GM12874 (cell line): Measurements from ENCODE around the gene PIK3CD.

Source experiments
- TF ChIP-seq, protein P1 (sequence below): IDR thresholded peaks from 2 replicates; pipeline ENCODE4 v1.5.1; 2011; ENCODE audit warnings: low read depth, mild to moderate bottlenecking, control low read depth, low read length, moderate library complexity; ENCODE audit not compliant: insufficient read depth

The PIK3CD gene

GRCh38 chr1:9624081-9624480 is 27.4 kb upstream of the PIK3CD start:
- TF ChIP-seq, protein P1, sequence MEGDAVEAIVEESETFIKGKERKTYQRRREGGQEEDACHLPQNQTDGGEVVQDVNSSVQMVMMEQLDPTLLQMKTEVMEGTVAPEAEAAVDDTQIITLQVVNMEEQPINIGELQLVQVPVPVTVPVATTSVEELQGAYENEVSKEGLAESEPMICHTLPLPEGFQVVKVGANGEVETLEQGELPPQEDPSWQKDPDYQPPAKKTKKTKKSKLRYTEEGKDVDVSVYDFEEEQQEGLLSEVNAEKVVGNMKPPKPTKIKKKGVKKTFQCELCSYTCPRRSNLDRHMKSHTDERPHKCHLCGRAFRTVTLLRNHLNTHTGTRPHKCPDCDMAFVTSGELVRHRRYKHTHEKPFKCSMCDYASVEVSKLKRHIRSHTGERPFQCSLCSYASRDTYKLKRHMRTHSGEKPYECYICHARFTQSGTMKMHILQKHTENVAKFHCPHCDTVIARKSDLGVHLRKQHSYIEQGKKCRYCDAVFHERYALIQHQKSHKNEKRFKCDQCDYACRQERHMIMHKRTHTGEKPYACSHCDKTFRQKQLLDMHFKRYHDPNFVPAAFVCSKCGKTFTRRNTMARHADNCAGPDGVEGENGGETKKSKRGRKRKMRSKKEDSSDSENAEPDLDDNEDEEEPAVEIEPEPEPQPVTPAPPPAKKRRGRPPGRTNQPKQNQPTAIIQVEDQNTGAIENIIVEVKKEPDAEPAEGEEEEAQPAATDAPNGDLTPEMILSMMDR, result no peak

- TF ChIP-seq, protein P1, result no peak
Measured at GRCh38 chr1:9626201-9626608, 25.3 kb upstream of the PIK3CD start.

DNA sequence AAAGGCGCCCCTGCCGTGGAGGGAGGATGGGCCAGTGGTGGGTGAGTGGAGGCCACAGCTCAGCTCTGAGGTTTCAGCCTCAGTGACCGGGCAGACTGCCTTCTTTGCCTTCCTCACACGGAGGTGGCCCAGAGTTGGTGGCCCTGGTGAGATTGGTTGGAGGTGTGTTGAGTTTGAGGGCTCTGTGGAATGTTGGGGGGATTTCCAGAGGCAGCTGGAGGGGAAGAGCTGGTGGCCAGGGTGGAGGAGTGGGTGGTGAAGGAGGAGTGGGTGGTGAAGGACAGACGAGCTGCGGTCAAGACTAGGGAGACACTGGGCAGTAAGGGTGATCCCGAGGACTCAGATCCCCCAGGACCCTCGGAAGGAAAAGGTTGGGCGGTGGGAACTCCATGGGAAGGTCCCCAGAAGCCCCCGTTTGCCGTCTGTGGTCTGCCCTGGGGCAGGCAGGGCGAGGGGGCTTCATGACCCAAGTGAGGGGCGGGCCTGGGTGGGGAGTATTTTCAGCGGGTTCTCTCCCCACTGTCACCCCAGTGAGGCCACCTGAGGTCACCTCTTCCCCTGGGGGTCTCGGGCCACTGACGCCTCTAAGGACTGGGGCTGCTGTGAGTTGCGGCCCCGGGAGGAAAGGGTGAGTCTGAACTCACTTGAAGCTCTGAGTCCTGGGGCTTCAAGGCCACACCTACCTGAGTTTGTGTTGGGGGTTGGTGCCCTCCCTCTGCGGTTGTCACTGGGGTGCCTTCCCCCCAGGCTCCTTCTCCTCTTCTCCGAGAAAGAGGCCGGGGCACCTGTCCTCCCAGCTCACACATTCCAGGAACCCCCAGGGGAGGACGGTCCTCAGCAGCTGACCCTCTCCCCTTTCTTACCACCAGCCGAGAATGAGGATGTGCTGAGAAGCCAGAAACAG is 22.7 kb upstream of the PIK3CD start:
- TF ChIP-seq, protein P1, result no peak

DNA sequence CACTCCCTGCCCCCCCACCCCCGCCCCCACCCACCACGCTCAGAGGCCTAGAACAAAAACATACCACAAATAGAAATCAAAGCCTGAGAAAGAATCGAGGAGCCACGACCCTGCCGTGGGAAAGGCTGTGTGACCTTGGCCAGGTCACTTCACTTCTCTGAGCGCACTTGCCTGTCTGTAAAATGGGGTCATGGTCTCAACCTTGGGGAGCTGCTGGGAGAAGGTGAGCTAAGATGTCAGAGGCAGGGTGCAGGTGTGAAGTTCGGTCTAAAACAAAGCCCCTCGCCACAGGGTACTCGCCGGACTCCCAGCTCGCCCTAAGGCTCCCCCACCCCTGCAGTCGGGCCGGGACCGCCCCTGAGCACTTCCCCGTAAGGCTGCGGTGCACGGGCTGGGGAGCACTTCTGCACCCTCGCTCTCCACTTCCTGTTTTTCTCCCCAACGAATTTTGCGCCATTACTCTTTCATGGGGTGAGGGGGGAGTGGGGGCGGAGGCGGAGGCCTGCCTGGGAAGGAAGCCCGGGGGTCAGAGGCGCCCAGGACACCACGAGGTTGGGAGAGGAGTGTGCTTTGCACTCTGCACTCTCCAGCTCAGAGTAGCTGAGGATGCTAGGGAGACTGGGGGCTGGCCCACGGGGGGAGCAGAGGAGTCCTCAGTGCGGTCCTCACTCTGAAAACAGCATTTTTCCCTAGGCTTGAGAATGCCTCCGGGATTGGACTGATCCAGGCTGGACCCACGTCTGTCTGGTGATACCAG is 21.9 kb upstream of the PIK3CD start:
- TF ChIP-seq, protein P1, result no peak

GRCh38 chr1:9630331-9631111 is 21.0 kb upstream of the PIK3CD start:
- TF ChIP-seq, protein P1, result no peak

GRCh38 chr1:9631613-9632012 is 19.9 kb upstream of the PIK3CD start:
- TF ChIP-seq, protein P1, result no peak

DNA sequence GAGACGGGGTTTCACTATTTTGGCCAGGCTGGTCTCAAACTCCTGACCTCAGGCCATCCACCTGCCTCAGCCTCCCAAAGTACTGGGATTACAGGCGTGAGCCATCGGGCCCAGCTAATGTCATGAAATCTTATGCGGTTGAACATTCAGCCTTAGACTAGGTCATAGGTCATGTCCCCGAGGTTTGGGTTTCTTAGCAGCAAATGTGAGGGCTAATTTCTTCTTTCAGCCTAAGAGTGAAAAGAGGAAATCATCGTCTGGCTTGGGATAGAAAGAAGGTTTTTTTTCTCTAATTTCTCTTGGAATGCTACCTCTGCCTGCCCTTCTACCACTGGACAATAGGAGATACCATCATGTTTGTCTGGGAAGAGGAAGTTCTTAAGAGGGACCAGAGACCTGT is 18.0 kb upstream of the PIK3CD start:
- TF ChIP-seq, protein P1, result no peak
